Fibroblast of villous mesenchyme (primary cell): ENCODE measurements around the gene CYP4V2. TPM values are rescaled to one million over a fixed set of nuclear protein-coding genes. Genes with fewer than 3 reads are reported as not detected.

Experiments
- DNase-seq: peaks from one replicate; pipeline ENCODE4 v3.0.0-alpha.2; 2010; ENCODE audit warnings: low read depth
- H3K4me3 ChIP-seq: 2 replicates; pipeline ENCODE4 v1.5.1; 2011; ENCODE audit warnings: low read depth, mild to moderate bottlenecking, low read length
- CTCF ChIP-seq: IDR thresholded peaks from 2 replicates; pipeline ENCODE4 v1.5.1; 2012; ENCODE audit warnings: low read depth, mild to moderate bottlenecking, low read length; ENCODE audit not compliant: insufficient read depth
- total RNA-seq: library from RNA; depleted of rRNA; stranded (reverse); fragments of >200 nt; gene quantifications from 2 replicates; pipeline ENCODE4 v1.2.3, GENCODE V29; 2012

Gene CYP4V2
- total RNA-seq, 1 donor, result 15.1 TPM

- TF ChIP-seq CTCF, result peak; percentile 76
- DNase-seq, result peak; percentile 47
- H3K4me3 ChIP-seq, result no peak overlapping the region
These were observed 10.3 kb downstream of the CYP4V2 start for GRCh38 chr4:186201535-186202230.

- DNase-seq, result no peak
- TF ChIP-seq CTCF, result no peak
- H3K4me3 ChIP-seq, result no peak overlapping the region
These were observed 11.2 kb downstream of the CYP4V2 start for GRCh38 chr4:186202490-186203140.

GRCh38 chr4:186203406-186203805 lies 12.0 kb downstream of the CYP4V2 start:
- H3K4me3 ChIP-seq, result peak overlapping the region; percentile 57
- TF ChIP-seq CTCF, result no peak
- DNase-seq, result peak; percentile 83

GRCh38 chr4:186204103-186204559 lies 12.8 kb downstream of the CYP4V2 start:
- peak; percentile 84 for DNase-seq
- TF ChIP-seq CTCF, result no peak
- H3K4me3 ChIP-seq, result peak overlapping the region; percentile 57

- H3K4me3 ChIP-seq, result peak overlapping the region; percentile 57
- DNase-seq, result no peak
- no peak for TF ChIP-seq CTCF
These were observed 13.3 kb downstream of the CYP4V2 start for GRCh38 chr4:186204686-186205085.

- no peak overlapping the region for H3K4me3 ChIP-seq
- no peak for TF ChIP-seq CTCF
- DNase-seq, result no peak
These were observed 13.8 kb downstream of the CYP4V2 start for GRCh38 chr4:186205156-186205555.
